Transverse colon (tissue), 4 donors: Measurements from ENCODE around the gene KIDINS220.

ENCODE experiments used
- EP300 ChIP-seq: sonication (generic); formaldehyde crosslinking; IDR thresholded peaks from one replicate; pipeline ENCODE4 v1.6.1; 2017; ENCODE audit warnings: antibody characterized with exemption, low read depth
- POLR2A ChIP-seq: fragments of 450-650 bp; IDR thresholded peaks from one replicate; pipeline ENCODE4 v1.6.1; 2016; ENCODE audit warnings: antibody characterized with exemption, mild to moderate bottlenecking, moderate library complexity
- POLR2AphosphoS5 ChIP-seq, 3 donors: sonication (generic); formaldehyde crosslinking; IDR thresholded peaks; one replicate each; pipeline ENCODE4 v1.6.1; 2016; ENCODE audit warnings: antibody characterized with exemption in 3 of 3
- TF ChIP-seq, protein P1 (sequence below), 5 experiments: fragments of 200-600 bp in 3 of 5; fragments of 450-650 bp in 2 of 5; sonication (generic) in 3 of 5; IDR thresholded peaks; 1 replicate in 2 of 5; 2 replicates in 3 of 5; pipeline ENCODE4 v1.5.1; 2016 to 2017; ENCODE audit warnings: antibody characterized with exemption in 5 of 5, inconsistent platforms in 3 of 5, mild to moderate bottlenecking in 2 of 5, moderate library complexity in 1 of 5

DNA sequence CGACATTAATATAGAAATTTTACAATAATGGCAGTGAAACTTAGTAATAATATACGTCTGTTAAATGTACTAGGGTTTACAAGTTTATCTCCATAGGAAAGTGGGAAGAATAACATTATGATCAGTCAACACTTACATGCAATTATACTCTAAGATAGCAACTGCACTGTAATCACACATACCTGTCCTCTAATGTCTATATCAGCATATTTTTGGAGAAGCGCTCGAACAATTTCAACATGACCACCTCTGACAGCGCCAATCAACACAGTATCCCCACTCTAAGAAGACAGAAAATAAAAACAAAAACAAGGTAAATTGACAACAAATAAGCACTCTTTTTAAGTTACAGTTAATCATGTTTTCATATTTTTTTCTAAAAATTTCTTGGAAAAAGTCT is 37.2 kb downstream of the KIDINS220 start:
- TF ChIP-seq POLR2A: no peak
- no peak for TF ChIP-seq POLR2AphosphoS5 (IDR thresholded peaks at IDR 0.05)
- TF ChIP-seq, protein P1, sequence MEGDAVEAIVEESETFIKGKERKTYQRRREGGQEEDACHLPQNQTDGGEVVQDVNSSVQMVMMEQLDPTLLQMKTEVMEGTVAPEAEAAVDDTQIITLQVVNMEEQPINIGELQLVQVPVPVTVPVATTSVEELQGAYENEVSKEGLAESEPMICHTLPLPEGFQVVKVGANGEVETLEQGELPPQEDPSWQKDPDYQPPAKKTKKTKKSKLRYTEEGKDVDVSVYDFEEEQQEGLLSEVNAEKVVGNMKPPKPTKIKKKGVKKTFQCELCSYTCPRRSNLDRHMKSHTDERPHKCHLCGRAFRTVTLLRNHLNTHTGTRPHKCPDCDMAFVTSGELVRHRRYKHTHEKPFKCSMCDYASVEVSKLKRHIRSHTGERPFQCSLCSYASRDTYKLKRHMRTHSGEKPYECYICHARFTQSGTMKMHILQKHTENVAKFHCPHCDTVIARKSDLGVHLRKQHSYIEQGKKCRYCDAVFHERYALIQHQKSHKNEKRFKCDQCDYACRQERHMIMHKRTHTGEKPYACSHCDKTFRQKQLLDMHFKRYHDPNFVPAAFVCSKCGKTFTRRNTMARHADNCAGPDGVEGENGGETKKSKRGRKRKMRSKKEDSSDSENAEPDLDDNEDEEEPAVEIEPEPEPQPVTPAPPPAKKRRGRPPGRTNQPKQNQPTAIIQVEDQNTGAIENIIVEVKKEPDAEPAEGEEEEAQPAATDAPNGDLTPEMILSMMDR (IDR thresholded peaks at IDR 0.05): no peak
- no peak for TF ChIP-seq EP300
